HG03066 (cell line): ENCODE data around the gene DDIT3.
"Not testable (repeated sequence)": the region's sequence is repeated elsewhere in the genome, so short reads cannot be mapped to it uniquely, and the experiment has no call there.

Experiments
- ATAC-seq: cut with Tn5 transposase; IDR thresholded peaks from one replicate; pipeline ENCODE4 v1.9.1; 2021; ENCODE audit warnings: low read depth; ENCODE audit not compliant: unreplicated experiment

DDIT3 gene

GRCh38 chr12:57514720-57515407 lies 5.5 kb downstream of the DDIT3 start:
- no peak for ATAC-seq

- ATAC-seq = not testable (repeated sequence)
These were observed 6.1 kb downstream of the DDIT3 start for GRCh38 chr12:57514246-57514645.

- ATAC-seq = not testable (repeated sequence)
These were observed 6.6 kb downstream of the DDIT3 start for GRCh38 chr12:57513677-57514076.

- no peak for ATAC-seq
These were observed 7.0 kb downstream of the DDIT3 start for GRCh38 chr12:57513266-57513665.

GRCh38 chr12:57512665-57513064 lies 7.6 kb downstream of the DDIT3 start:
- ATAC-seq = no peak

GRCh38 chr12:57511588-57512325 lies 8.6 kb downstream of the DDIT3 start:
- no peak for ATAC-seq

- ATAC-seq = no peak
These were observed 9.2 kb downstream of the DDIT3 start for GRCh38 chr12:57511161-57511560.

GRCh38 chr12:57507796-57508195 lies 12.5 kb downstream of the DDIT3 start:
- not testable (repeated sequence) for ATAC-seq

GRCh38 chr12:57506541-57506940 lies 13.8 kb downstream of the DDIT3 start:
- ATAC-seq = not testable (repeated sequence)

GRCh38 chr12:57502311-57502969 lies 17.9 kb downstream of the DDIT3 start:
- not testable (repeated sequence) for ATAC-seq

- ATAC-seq = no peak
These were observed 20.1 kb downstream of the DDIT3 start for GRCh38 chr12:57500213-57500612.

- no peak for ATAC-seq
These were observed 21.7 kb downstream of the DDIT3 start for GRCh38 chr12:57498571-57498970.

- no peak for ATAC-seq
These were observed 22.2 kb downstream of the DDIT3 start for GRCh38 chr12:57498132-57498502.

- no peak for ATAC-seq
These were observed 22.8 kb downstream of the DDIT3 start for GRCh38 chr12:57497223-57498131.

- no peak for ATAC-seq
These were observed 23.5 kb downstream of the DDIT3 start for GRCh38 chr12:57496822-57497221.

GRCh38 chr12:57495051-57495701 lies 25.1 kb downstream of the DDIT3 start:
- not testable (repeated sequence) for ATAC-seq

GRCh38 chr12:57491393-57492280 lies 28.7 kb downstream of the DDIT3 start:
- no peak for ATAC-seq

- no peak for ATAC-seq
These were observed 30.2 kb downstream of the DDIT3 start for GRCh38 chr12:57490126-57490525.

- ATAC-seq = no peak
These were observed 31.1 kb downstream of the DDIT3 start for GRCh38 chr12:57489157-57489641.
